GM10266 (cell line): Measurements from ENCODE around the gene CXCL6.

Experiments
- DNase-seq: peaks from one replicate; pipeline ENCODE4 v3.0.0; 2012; ENCODE audit errors: extremely low spot score
- TF ChIP-seq, protein P1 (sequence below): IDR thresholded peaks from 2 replicates; pipeline ENCODE4 v1.5.1; 2012; ENCODE audit warnings: mild to moderate bottlenecking, low read depth; ENCODE audit not compliant: control insufficient read depth, insufficient read depth; ENCODE audit errors: missing control alignments

CXCL6 gene

DNA sequence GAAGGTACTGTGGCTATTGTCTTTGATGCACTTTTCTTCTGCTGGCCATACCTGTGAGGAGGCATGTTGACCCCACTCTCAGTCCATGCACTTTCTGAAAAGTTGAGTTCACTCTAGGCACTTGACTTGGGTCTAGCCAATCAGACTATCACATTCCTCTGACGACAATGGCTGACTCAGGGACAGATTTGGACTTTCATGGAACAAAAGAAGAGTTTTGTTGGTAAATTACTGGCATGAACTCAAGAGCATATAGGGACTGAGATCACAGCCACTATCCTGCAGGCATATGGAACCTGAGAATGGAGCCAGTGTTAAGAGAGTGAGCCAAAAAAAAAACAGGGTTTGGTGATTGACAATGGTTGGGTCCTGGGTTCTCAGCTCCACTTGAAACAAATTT is 24.6 kb upstream of the CXCL6 start:
- no peak for DNase-seq
- TF ChIP-seq, protein P1, sequence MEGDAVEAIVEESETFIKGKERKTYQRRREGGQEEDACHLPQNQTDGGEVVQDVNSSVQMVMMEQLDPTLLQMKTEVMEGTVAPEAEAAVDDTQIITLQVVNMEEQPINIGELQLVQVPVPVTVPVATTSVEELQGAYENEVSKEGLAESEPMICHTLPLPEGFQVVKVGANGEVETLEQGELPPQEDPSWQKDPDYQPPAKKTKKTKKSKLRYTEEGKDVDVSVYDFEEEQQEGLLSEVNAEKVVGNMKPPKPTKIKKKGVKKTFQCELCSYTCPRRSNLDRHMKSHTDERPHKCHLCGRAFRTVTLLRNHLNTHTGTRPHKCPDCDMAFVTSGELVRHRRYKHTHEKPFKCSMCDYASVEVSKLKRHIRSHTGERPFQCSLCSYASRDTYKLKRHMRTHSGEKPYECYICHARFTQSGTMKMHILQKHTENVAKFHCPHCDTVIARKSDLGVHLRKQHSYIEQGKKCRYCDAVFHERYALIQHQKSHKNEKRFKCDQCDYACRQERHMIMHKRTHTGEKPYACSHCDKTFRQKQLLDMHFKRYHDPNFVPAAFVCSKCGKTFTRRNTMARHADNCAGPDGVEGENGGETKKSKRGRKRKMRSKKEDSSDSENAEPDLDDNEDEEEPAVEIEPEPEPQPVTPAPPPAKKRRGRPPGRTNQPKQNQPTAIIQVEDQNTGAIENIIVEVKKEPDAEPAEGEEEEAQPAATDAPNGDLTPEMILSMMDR: no peak

DNA sequence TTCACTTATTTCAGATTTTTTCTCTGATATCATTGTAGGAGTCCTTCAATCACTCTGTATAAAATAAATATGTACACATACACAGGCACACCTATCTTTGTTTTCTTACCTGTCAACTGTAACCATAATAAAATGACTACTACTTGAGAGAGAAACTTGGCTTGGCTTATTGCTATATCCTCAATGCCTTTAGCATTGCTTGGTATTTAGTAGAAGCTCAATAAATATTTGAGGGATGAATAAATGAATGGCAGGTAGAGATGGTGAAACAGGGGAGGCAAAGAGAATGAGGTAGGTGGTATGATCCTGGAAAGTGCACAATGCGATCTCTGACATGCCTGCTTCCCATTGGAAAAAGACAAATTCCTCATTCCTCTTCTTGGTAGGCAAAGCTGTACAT is 21.8 kb upstream of the CXCL6 start:
- no peak for DNase-seq
- TF ChIP-seq, protein P1: no peak

DNA sequence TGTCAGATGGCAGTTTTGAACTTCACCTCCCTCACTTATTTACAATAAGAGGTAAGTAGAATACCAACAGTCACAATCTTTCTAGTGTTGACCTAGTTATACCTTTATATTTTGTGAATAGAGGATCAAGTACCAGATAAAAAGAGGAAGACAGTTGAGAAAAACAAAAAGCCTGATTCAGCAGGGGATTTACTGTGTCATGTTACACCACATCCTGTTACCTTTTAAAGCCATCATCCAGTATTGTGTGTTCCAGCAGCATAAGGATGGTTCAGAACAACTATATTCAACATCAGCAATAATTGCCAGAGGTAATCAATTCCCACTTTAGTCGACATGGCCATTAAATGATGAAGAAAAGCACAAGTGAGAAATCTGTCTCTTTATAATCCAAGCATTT is 21.3 kb upstream of the CXCL6 start:
- no peak for DNase-seq
- TF ChIP-seq, protein P1: no peak

DNA sequence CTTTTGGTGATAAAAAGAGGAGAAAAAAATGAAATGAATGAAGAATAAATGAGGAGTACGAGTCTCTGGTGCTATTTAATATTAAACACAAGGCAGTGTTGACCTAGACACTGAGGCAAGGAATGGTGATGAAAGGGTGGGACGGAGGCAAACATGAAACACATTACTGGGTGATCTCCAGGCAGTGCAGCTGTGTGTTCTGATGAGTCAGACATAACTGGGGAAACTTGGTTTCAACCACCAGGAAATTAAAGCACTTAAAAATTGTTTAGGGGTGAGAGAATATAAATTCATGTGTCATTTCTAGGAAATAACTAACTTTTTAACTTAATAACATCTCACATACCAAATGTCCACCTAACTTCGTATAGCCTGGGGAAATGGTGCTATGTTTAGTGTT is 19.7 kb upstream of the CXCL6 start:
- TF ChIP-seq, protein P1: no peak
- DNase-seq: no peak

DNA sequence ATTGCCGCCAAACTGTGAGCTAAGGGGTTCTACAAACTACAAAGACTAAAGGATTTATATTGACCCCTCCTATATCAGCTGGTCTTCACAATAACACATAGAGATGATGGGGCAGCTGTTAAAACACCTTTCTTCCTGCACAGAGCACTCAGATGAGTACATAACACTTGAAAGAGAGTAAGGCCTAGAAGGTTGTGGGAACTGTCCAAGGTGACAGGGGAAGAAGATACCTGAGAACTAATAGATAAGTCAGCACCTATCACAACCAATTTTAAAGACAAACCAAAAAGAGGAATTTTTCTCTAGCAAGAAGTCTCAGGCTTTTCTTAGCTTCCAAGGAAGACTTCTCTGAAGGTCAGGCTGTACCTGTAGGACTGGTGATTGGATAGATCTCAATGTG is 19.1 kb upstream of the CXCL6 start:
- DNase-seq: no peak
- TF ChIP-seq, protein P1: no peak

DNA sequence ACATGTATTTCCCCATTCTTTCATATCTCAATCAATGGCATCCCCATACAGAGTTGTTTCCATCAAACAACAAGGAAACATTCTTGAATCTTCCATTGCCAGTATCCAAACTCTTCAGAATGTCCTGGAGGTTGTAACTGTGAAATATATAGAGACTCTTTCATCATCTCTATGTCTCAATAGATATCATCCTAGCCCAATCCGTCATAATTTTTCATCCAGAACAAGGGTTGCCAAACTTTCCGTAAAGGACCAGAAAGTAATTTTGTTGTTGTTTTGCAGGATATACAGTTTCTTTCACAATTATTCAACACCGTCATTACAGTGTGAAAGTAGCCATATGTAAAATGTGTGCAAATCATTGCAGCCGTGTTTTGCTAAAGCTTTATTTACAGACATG is 15.2 kb upstream of the CXCL6 start:
- no peak for DNase-seq
- TF ChIP-seq, protein P1: no peak

DNA sequence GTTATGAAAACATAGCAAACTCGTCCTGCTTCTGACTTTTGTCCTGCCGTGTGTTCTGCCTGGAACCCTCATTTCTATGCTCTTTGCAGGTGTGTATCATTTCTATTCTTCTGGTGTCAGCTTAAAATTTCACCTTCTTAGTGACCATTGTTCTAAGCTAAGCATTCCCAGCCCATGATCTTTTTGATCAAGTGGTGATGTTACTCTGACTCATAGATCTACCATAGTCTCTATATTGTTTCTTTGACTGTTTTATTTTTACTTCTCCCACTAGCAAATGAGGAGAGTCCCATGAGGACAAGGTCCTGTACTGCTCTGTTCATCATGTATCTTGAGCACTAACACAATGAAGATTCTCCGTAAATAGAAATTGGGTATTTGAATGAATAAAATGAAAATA is 14.1 kb upstream of the CXCL6 start:
- DNase-seq: no peak

More for the DNA sequence above, 14.1 kb upstream of the CXCL6 start:
- TF ChIP-seq, protein P1: no peak
